Gastrocnemius medialis (tissue), 4 donors: ENCODE data around the gene LAMC3.

Experiments
- CTCF ChIP-seq, 5 experiments: fragments of 450-650 bp in 3 of 5; fragments of 200-600 bp in 2 of 5; sonication (generic) in 2 of 5; IDR thresholded peaks in 4 of 5; conservative IDR thresholded peaks in 1 of 5; 1 replicate in 4 of 5; 2 replicates in 1 of 5; pipeline ENCODE4 v1.5.1; 2016 to 2019; ENCODE audit warnings: antibody characterized with exemption in 5 of 5, mild to moderate bottlenecking in 3 of 5, moderate library complexity in 3 of 5
- POLR2A ChIP-seq, 2 donors: fragments of 450-650 bp; IDR thresholded peaks; one replicate each; pipeline ENCODE4 v1.6.1; 2017; ENCODE audit warnings: antibody characterized with exemption in 2 of 2, mild to moderate bottlenecking in 2 of 2, moderate library complexity in 2 of 2

GRCh38 chr9:130993303-130994030 lies 15.5 kb upstream of the LAMC3 start:
- TF ChIP-seq CTCF (IDR thresholded peaks at IDR 0.05 in 4 of 5, conservative IDR thresholded peaks at IDR 0.05 in 1 of 5), result no peak
- no peak for TF ChIP-seq POLR2A (IDR thresholded peaks at IDR 0.05)
